ENCODE data around the gene MAPKAPK3.
A peak's percentile ranks its signal among the peaks of the same experiment; 100 is the strongest.

The MAPKAPK3 gene

GRCh38 chr3:50586763-50587070, 30.2 kb upstream of the MAPKAPK3 start:
- POLR2A ChIA-PET = interaction anchor here (0.9 kb wide), 1 partner anchor 1949 kb away, joined by 5 read pairs; the partner anchor contains the start of gene UQCC5
- TF ChIP-seq, protein P1, sequence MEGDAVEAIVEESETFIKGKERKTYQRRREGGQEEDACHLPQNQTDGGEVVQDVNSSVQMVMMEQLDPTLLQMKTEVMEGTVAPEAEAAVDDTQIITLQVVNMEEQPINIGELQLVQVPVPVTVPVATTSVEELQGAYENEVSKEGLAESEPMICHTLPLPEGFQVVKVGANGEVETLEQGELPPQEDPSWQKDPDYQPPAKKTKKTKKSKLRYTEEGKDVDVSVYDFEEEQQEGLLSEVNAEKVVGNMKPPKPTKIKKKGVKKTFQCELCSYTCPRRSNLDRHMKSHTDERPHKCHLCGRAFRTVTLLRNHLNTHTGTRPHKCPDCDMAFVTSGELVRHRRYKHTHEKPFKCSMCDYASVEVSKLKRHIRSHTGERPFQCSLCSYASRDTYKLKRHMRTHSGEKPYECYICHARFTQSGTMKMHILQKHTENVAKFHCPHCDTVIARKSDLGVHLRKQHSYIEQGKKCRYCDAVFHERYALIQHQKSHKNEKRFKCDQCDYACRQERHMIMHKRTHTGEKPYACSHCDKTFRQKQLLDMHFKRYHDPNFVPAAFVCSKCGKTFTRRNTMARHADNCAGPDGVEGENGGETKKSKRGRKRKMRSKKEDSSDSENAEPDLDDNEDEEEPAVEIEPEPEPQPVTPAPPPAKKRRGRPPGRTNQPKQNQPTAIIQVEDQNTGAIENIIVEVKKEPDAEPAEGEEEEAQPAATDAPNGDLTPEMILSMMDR (IDR thresholded peaks at IDR 0.05; ENCODE audit: control extremely low read depth, extremely low read depth, low read depth, missing control alignments) = no peak
- CTCF ChIA-PET = interaction anchor here (1.1 to 11.1 kb wide), 6 partner anchors 10 to 803 kb away, joined by 3 to 266 read pairs (median 26); partner anchors contain the start of genes CISH, HEMK1 and MAPKAPK3
- no peak for DNase-seq (ENCODE audit: extremely low spot score)

DNA sequence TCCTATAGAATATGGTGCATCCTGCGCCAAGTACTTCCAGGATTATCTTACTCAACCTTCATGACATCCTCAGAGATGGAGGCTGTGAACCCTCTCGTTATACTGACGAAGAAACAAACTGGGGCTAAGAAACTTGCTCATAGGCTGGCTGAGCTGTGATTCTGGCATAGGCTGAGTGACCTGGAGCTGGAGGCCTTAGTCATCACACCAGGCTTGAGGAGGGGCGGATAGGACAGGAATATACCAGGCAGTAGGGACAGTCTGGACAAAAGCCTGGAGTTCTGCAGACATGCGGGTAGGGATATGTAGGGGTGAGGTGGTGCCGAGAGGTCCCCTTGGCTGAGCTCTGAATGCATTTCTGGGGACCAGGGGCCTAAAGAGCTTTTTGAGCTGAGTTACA, 29.6 kb upstream of the MAPKAPK3 start:
- no peak for DNase-seq (ENCODE audit: extremely low spot score)
- ChIA-PET CTCF (interaction anchor here (0.8 to 11.1 kb wide), 5 partner anchors 10 to 66 kb away, joined by 3 to 266 read pairs (median 34); partner anchors contain the start of genes CISH, HEMK1 and MAPKAPK3), POLR2A (no interaction called here)

DNA sequence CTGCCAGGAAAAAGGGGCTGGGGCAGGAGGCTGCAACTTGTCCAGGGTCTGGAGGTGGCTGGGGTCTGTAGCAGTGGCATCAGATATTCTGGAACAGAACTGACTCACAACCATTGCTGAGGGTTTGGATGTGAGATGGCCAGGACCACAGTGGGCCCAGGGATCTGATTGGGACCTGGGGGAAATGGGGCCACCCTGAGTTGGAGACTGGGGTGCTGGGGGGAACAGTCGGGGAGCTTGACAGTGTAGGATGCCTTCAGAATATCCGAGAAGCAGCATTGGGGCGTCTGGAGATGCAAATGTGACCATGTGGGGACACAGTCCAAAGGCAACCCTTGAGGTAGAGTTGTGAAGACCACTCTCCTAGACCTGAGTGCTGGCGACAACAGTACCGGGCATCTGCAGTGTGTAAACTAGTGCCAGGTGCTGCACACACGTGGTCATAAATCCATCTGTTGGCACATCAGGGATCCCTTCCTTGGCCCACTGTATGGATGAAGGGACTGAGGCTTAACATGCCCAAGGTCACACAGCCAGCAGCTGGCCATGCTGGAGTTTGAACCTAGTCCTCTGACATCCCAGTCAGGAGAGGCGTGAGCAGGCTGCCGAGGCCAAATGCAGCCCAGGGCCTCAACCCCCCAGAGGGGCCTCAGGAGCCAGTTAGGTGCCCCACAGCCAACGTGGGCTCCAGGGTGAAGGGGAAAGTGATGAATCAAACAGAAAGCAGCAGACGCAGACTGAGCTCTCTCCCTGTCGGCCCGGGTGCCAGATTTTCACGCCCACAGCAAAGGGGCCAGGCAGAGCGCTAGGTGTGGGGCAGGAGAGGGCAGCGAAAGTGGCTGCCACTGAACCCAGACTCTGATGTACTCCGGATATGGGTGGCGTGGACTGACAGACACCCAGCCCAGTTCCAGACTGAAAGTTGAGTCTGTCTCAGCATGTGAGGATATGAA, 28.9 kb upstream of the MAPKAPK3 start:
- ChIA-PET CTCF (interaction anchor here (0.8 to 11.1 kb wide), 5 partner anchors 10 to 65 kb away, joined by 3 to 266 read pairs (median 34); partner anchors contain the start of genes CISH, HEMK1 and MAPKAPK3), POLR2A (interaction anchor here (0.8 kb wide), 1 partner anchor 19 kb away, joined by 3 read pairs; no protein-coding TSS in a partner anchor)
- TF ChIP-seq, protein P1 (IDR thresholded peaks at IDR 0.05; ENCODE audit: control extremely low read depth, extremely low read depth, low read depth, missing control alignments) = no peak
- peak; percentile 69 for DNase-seq (ENCODE audit: extremely low spot score)

More for the DNA sequence above, 29.6 kb upstream of the MAPKAPK3 start:
- TF ChIP-seq, protein P1 (IDR thresholded peaks at IDR 0.05; ENCODE audit: control extremely low read depth, extremely low read depth, low read depth, missing control alignments) = no peak

DNA sequence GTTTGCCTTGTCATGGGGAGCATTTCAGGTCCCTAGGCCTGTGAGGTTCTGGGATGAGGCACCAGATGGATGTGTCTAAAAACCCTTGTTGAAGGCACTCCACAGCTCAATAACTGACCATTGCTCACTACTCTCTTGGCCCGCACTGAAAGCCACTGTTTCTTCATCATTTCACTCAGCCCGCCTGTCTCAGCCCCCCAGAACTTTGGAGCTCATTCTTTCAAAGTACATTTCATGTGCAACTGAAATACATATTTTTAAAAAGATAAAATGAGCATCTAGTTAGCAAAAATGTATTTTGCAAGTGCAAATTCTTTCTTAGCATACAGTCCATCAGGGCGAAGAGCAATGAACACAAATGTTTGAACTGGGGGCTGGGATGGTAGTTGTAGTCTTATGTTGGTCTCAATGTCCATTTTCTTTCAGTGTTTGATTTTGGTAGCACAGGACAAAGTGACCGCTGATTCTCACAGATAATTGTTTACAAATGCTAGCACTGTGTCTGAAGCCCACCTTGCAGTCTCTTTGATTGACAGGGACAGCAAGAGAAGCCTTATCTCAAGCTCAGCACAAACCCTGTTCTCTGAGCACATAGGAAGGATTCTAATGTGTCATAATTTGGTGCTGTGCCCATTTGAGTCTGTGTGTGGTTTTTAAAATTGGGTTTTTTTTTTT, 28.1 kb upstream of the MAPKAPK3 start:
- no peak for DNase-seq (ENCODE audit: extremely low spot score)
- CTCF ChIA-PET = interaction anchor here (1.6 to 11.1 kb wide), 6 partner anchors 8 to 23 kb away, joined by 4 to 266 read pairs (median 26); partner anchors contain the start of genes CISH, HEMK1 and MAPKAPK3
- POLR2A ChIA-PET = interaction anchor here (0.8 kb wide), 1 partner anchor 20 kb away, joined by 3 read pairs; no protein-coding TSS in a partner anchor
- TF ChIP-seq, protein P1 (IDR thresholded peaks at IDR 0.05; ENCODE audit: control extremely low read depth, extremely low read depth, low read depth, missing control alignments) = no peak

DNA sequence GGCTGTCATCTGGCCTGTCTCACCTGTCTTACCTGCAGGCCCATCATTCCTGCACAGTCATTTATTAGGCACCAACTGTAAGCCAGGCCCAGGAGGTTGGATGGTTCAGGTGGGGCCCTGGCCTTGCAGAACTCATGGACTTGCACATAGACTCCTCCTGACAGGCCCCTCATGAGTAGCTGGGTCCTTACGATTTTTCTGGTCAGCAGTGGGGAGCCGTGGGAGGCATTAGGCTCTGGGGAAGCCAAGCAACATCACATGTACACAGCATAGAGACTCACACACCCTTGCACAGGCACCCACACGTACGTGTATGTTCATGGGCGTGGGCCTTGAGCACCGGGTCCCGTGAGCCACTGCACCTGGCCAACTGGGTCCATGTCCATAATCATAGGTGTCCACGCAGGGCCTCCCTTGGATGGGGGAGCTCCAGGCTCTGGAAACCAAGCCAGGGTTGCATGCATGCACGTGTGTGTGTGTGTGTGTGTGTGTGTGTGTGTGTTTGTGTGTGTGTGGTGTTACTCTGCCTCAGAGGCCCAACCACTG, 25.7 kb upstream of the MAPKAPK3 start:
- POLR2A ChIA-PET = interaction anchor here (0.6 to 1.4 kb wide), 3 partner anchors 11 to 22 kb away, joined by 3 to 4 read pairs (median 3); partner anchors contain the start of genes CISH and HEMK1
- DNase-seq (ENCODE audit: extremely low spot score) = no peak
- CTCF ChIA-PET = interaction anchor here (1.0 to 11.1 kb wide), 11 partner anchors 8 to 786 kb away, joined by 3 to 266 read pairs (median 4); partner anchors contain the start of genes C3orf18, CISH, HEMK1 and MAPKAPK3
- TF ChIP-seq, protein P1 (IDR thresholded peaks at IDR 0.05; ENCODE audit: control extremely low read depth, extremely low read depth, low read depth, missing control alignments) = no peak
